ENCODE measurements around the gene AQP12B.
"Not testable (repeated sequence)": the region's sequence is repeated elsewhere in the genome, so short reads cannot be mapped to it uniquely, and the experiment has no call there.

The AQP12B gene

DNA sequence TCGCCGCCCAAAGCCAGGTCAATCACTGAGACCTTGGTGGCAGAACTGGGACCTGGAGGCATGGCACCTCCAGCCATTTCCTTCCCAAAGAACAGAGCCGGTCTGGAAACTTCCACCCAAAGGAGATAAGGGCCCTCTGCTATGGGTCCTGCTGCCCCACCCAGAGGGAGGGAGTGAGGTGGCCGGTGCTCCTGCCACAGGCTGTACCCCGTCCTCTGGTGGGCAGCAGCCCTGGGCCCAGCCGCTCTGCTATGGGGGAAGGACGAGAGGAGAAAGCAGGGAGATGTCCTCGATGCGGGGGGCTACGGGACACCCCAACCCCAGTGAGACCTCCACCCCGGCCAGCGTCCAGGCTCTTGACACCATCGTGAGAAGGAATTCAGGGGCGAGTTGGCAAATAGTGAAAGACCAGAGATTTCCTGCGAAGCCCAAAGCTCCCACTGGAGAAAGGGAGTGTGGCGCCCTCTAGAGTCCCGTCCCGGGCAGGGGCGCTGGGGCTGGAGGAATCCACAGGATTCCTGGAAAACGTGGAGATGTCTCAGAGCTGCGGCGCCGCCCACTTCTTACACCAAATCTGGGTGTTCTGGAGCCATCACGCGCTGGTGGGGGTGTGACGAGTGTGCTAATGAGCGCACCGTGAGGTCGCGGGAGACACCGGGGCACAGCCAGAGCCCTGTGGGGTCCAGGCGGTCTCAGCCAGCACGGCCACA is 16.3 kb upstream of the AQP12B start:
- not testable (repeated sequence) for H3K27me3 ChIP-seq (replicated peaks; ENCODE audit: control insufficient read depth, insufficient read depth, low read length); DNase-seq (ENCODE audit: extremely low read depth, insufficient read length); H3K4me3 ChIP-seq (replicated peaks; ENCODE audit: low read depth, low read length); H3K36me3 ChIP-seq (ENCODE audit: control insufficient read depth, insufficient read depth, low read length)

DNA sequence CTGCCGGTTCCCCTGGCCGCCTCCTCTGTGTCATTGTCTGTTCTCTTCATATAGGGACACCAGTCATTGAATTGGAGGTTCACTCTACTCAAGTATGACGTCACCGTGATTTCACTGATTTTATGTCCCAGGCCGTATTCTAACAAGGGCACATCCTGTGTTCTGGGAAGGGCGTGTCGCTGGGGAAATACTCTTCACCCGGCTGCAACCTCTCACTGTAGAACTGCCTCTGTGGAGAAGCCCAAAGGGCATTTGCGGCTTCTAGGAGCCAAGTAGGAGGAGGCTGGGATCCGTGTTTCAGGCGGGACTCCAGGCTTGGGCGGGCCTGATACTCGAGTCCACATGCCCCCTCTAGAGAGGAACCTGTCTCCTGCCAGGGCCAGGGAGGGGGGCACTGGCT is 13.8 kb upstream of the AQP12B start:
- not testable (repeated sequence) for H3K36me3 ChIP-seq (ENCODE audit: control insufficient read depth, insufficient read depth, low read length); DNase-seq (ENCODE audit: extremely low read depth, insufficient read length); H3K4me3 ChIP-seq (replicated peaks; ENCODE audit: low read depth, low read length); H3K27me3 ChIP-seq (replicated peaks; ENCODE audit: control insufficient read depth, insufficient read depth, low read length)

- not testable (repeated sequence) for H3K27me3 ChIP-seq (replicated peaks; ENCODE audit: control insufficient read depth, insufficient read depth, low read length); H3K36me3 ChIP-seq (ENCODE audit: control insufficient read depth, insufficient read depth, low read length); H3K4me3 ChIP-seq (replicated peaks; ENCODE audit: low read depth, low read length); DNase-seq (ENCODE audit: extremely low read depth, insufficient read length)
These were observed 12.9 kb upstream of the AQP12B start for GRCh38 chr2:240695593-240695992.

GRCh38 chr2:240694304-240694703 is 11.6 kb upstream of the AQP12B start:
- H3K36me3 ChIP-seq (ENCODE audit: control insufficient read depth, insufficient read depth, low read length); H3K4me3 ChIP-seq (replicated peaks; ENCODE audit: low read depth, low read length); DNase-seq (ENCODE audit: extremely low read depth, insufficient read length); H3K27me3 ChIP-seq (replicated peaks; ENCODE audit: control insufficient read depth, insufficient read depth, low read length): not testable (repeated sequence)

DNA sequence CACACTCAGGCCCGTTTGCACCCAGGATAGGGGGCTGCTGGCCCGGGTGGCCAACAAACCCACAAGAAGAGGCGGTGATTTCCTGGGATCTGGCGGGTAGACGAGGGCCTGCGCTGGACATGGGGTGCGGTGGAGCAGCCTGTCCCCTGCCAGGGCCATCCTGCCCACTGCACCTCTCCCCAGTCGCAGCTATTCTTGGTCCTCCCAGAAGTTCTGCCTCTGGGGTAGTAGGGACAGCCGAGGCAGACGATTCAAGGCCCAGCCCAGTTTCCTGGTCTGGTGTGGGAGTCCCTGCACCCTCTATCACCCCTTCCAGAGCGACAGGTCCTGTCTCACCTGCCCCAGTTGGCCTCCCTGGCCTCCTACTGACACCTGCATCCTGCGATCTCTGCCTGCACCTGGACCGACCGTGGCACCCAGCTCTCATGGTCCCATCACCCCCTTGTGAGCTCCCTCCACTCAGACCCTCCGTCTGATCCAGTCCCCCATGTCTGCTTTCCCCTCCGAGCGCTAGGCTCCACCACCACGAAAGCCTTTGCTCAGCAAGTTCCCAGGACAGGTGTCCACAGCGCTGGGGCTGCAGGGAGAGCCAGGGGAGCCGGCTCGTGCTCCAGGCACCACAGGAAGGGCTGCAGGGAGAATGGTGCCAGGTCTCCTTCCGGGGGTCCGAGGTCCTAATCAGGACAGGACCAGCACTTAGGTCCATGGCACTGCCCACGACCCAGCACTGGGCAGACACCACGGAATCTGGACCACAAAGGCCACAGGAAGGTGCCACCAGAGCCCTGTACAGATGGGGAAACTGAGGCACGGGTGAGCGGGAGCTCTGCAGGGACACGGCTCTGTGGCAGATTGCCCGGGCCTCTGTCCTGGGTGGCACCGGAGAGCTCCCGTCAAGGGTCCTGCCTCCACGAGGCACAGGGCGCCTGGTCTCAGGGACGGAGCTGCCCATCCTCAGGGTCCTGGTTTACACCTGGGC is 10.2 kb upstream of the AQP12B start:
- not testable (repeated sequence) for DNase-seq (ENCODE audit: extremely low read depth, insufficient read length)

GRCh38 chr2:240691631-240692420 is 9.1 kb upstream of the AQP12B start, which contains the start of gene AQP12A:
AQP12A (plus strand) TSS chr2:240691866; CDS start chr2:240691914, 48 bp downstream.
- H3K27me3 ChIP-seq (replicated peaks; ENCODE audit: control insufficient read depth, insufficient read depth, low read length); H3K36me3 ChIP-seq (ENCODE audit: control insufficient read depth, insufficient read depth, low read length); DNase-seq (ENCODE audit: extremely low read depth, insufficient read length); H3K4me3 ChIP-seq (replicated peaks; ENCODE audit: low read depth, low read length): not testable (repeated sequence)

More for the DNA sequence above, 10.2 kb upstream of the AQP12B start:
- not testable (repeated sequence) for H3K27me3 ChIP-seq (replicated peaks; ENCODE audit: control insufficient read depth, insufficient read depth, low read length); H3K4me3 ChIP-seq (replicated peaks; ENCODE audit: low read depth, low read length); H3K36me3 ChIP-seq (ENCODE audit: control insufficient read depth, insufficient read depth, low read length)

DNA sequence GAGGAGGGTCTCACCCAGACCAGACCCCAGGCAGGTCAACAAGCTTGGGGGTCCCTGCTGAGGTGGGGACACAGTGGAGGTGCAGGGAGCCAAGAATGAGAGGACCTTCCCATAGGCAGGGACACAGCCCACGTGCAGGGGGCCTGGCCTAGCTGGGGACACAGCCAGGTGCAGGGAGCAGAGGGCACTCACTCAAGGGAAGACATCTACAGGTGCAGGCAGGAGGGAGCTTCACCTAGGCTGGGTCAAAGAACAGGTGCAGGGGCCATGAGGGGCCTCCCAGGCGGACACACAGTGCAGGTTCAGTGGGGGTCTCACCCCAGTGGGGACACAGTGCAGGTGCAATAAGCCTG is 8.4 kb upstream of the AQP12B start:
- H3K36me3 ChIP-seq (ENCODE audit: control insufficient read depth, insufficient read depth, low read length); DNase-seq (ENCODE audit: extremely low read depth, insufficient read length); H3K27me3 ChIP-seq (replicated peaks; ENCODE audit: control insufficient read depth, insufficient read depth, low read length); H3K4me3 ChIP-seq (replicated peaks; ENCODE audit: low read depth, low read length): not testable (repeated sequence)

DNA sequence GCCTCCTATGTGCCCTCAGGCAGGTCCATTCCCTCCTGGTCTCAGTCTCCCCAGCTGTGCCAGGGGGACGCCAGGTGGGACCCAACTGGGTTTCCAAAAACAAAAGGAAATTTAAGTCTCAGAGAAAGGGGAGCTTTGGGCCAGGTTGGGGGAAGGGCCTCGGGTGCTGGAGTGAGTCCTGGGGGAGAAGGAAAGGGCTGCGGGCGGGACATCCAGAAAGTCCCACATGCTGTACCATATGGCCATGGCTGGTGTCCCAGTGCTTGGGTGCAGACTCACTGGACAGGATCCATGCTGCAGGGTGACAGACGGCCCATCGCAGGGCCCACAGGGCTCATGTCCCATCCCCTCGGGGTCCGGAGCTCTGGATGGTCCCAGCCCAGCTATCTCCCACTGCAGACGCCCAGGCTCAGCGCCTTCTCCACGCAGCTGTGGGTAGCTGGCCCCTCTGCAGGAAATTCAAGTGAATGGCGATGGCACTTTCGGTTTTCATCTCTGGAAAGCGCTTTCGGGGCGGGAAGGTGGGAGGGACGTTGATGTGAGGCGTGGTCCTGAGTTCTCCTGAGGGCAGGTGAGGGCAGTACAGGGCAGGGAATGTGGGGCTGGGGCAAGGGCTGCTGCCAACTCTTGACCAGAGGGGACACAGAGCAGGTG is 7.9 kb upstream of the AQP12B start:
- H3K36me3 ChIP-seq (ENCODE audit: control insufficient read depth, insufficient read depth, low read length); H3K4me3 ChIP-seq (replicated peaks; ENCODE audit: low read depth, low read length); DNase-seq (ENCODE audit: extremely low read depth, insufficient read length): not testable (repeated sequence)

DNA sequence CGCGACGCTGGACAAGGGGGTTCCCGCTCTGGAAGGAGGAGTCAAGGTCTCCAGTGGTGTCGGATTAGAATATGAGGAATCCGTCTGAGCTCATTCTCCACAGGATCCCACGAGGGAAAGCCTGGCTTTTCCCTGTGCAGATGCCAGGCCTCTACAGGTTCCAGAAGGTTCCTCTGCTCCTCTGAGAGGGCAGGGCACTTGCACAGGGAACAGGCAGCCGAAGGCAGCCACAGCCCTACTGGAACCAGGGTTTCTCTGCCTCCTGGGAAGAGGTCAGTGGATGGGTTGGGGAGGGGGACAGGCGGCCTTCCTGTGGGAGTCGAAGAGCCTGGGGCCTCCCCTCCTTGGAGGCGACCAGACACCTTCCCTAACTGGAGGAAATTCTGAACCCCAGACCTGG is 7.3 kb upstream of the AQP12B start:
- DNase-seq (ENCODE audit: extremely low read depth, insufficient read length) = no peak
- H3K4me3 ChIP-seq (replicated peaks; ENCODE audit: low read depth, low read length) = no peak overlapping the region
- no peaks in the 10 kb centered on the region for H3K27me3 ChIP-seq (replicated peaks; ENCODE audit: control insufficient read depth, insufficient read depth, low read length)
- TF ChIP-seq, protein P1, sequence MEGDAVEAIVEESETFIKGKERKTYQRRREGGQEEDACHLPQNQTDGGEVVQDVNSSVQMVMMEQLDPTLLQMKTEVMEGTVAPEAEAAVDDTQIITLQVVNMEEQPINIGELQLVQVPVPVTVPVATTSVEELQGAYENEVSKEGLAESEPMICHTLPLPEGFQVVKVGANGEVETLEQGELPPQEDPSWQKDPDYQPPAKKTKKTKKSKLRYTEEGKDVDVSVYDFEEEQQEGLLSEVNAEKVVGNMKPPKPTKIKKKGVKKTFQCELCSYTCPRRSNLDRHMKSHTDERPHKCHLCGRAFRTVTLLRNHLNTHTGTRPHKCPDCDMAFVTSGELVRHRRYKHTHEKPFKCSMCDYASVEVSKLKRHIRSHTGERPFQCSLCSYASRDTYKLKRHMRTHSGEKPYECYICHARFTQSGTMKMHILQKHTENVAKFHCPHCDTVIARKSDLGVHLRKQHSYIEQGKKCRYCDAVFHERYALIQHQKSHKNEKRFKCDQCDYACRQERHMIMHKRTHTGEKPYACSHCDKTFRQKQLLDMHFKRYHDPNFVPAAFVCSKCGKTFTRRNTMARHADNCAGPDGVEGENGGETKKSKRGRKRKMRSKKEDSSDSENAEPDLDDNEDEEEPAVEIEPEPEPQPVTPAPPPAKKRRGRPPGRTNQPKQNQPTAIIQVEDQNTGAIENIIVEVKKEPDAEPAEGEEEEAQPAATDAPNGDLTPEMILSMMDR (IDR thresholded peaks at IDR 0.05; ENCODE audit: insufficient read depth, low read length, poor library complexity, severe bottlenecking) = no peak
- H3K36me3 ChIP-seq (ENCODE audit: control insufficient read depth, insufficient read depth, low read length) = no peaks in the 10 kb centered on the region

More for the DNA sequence above, 7.9 kb upstream of the AQP12B start:
- not testable (repeated sequence) for H3K27me3 ChIP-seq (replicated peaks; ENCODE audit: control insufficient read depth, insufficient read depth, low read length)

All from GM06990 (cell line).